GM23338 (cell line): Measurements from ENCODE around the gene YPEL3. TPM values are rescaled to one million over a fixed set of nuclear protein-coding genes. Genes with fewer than 3 reads are reported as not detected.
"Not testable (repeated sequence)": the region's sequence is repeated elsewhere in the genome, so short reads cannot be mapped to it uniquely, and the experiment has no call there.

Experiments
- ATAC-seq: fragments of 200-7000 bp; cut with Tn5 transposase; 3 replicates; pipeline ENCODE4 v1.9.1; 2020
- DNase-seq: peaks from one replicate; pipeline ENCODE4 v3.0.0-alpha.2; 2015; ENCODE audit warnings: low spot score
- H2AFZ ChIP-seq: fragments of 200-600 bp; sonication (generic); 2 replicates; pipeline ENCODE4 v1.8.0; 2016; ENCODE audit warnings: antibody characterized with exemption, mild to moderate bottlenecking, moderate library complexity
- H3F3A ChIP-seq: fragments of 200-600 bp; sonication (generic); replicated peaks from 2 replicates; pipeline ENCODE4 v1.8.0; 2017; ENCODE audit warnings: antibody characterized with exemption, mixed run types, low read depth
- H3K27ac ChIP-seq: fragments of 200-600 bp; sonication (generic); 2 replicates; pipeline ENCODE4 v1.6.1; 2016; ENCODE audit warnings: low read depth
- H3K27me3 ChIP-seq: fragments of 200-600 bp; sonication (generic); 2 replicates; pipeline ENCODE4 v1.8.0; 2016; ENCODE audit warnings: mild to moderate bottlenecking, mixed run types, moderate library complexity; ENCODE audit not compliant: insufficient read depth
- H3K36me3 ChIP-seq: fragments of 200-600 bp; sonication (generic); 2 replicates; pipeline ENCODE4 v1.8.0; 2016; ENCODE audit warnings: mild to moderate bottlenecking; ENCODE audit not compliant: insufficient read depth
- H3K4me1 ChIP-seq: fragments of 200-600 bp; sonication (generic); 2 replicates; pipeline ENCODE4 v1.8.0; 2016; ENCODE audit warnings: mild to moderate bottlenecking, moderate library complexity; ENCODE audit not compliant: insufficient read depth
- H3K4me2 ChIP-seq: fragments of 200-600 bp; sonication (generic); 2 replicates; pipeline ENCODE4 v1.7.1; 2017; ENCODE audit warnings: mixed run types
- H3K4me3 ChIP-seq: fragments of 200-600 bp; sonication (generic); 2 replicates; pipeline ENCODE4 v1.6.1; 2016; ENCODE audit warnings: mixed run types
- H3K79me2 ChIP-seq: fragments of 200-600 bp; sonication (generic); replicated peaks from 2 replicates; pipeline ENCODE4 v1.8.0; 2017; ENCODE audit warnings: mild to moderate bottlenecking; ENCODE audit not compliant: insufficient read depth
- H3K9me2 ChIP-seq: fragments of 200-600 bp; sonication (generic); 2 replicates; pipeline ENCODE4 v1.8.0; 2017; ENCODE audit not compliant: insufficient read depth
- H4K20me1 ChIP-seq: fragments of 200-600 bp; sonication (generic); replicated peaks from 2 replicates; pipeline ENCODE4 v1.8.0; 2017; ENCODE audit warnings: mild to moderate bottlenecking; ENCODE audit not compliant: insufficient read depth
- H3K27ac Mint-ChIP-seq: 2 replicates; pipeline ENCODE4 v1.8.0; 2020; ENCODE audit warnings: inconsistent platforms, mild to moderate bottlenecking, moderate library complexity, mixed read lengths
- H3K27me3 Mint-ChIP-seq: 3 replicates; pipeline ENCODE4 v1.8.0; 2022; ENCODE audit warnings: low read depth, mild to moderate bottlenecking, moderate library complexity, mixed read lengths, inconsistent platforms; ENCODE audit not compliant: insufficient read depth, poor library complexity
- H3K36me3 Mint-ChIP-seq: 3 replicates; pipeline ENCODE4 v1.8.0; 2021; ENCODE audit warnings: low read depth, mild to moderate bottlenecking, inconsistent platforms, moderate library complexity, mixed read lengths
- H3K4me1 Mint-ChIP-seq: 3 replicates; pipeline ENCODE4 v1.8.0; 2020; ENCODE audit warnings: mild to moderate bottlenecking, inconsistent platforms, mixed read lengths
- H3K4me3 Mint-ChIP-seq: 3 replicates; pipeline ENCODE4 v1.8.0; 2021; ENCODE audit warnings: moderate library complexity, mild to moderate bottlenecking, inconsistent platforms, mixed read lengths
- H3K9me3 Mint-ChIP-seq: 3 replicates; pipeline ENCODE4 v1.8.0; 2020; ENCODE audit warnings: moderate library complexity, mild to moderate bottlenecking, inconsistent platforms, mixed read lengths
- CREB1 ChIP-seq: fragments of 250-450 bp; sonication (Bioruptor Pico); IDR thresholded peaks from 2 replicates; pipeline ENCODE4 v1.5.0; 2020; ENCODE audit warnings: low read depth, mild to moderate bottlenecking, moderate library complexity
- STAT1 ChIP-seq: IDR thresholded peaks from one replicate; pipeline ENCODE4 v1.6.1; 2016; ENCODE audit warnings: antibody characterized with exemption; ENCODE audit not compliant: unreplicated experiment
- ZNF462 ChIP-seq: fragments of 250-450 bp; sonication (Bioruptor Pico); IDR thresholded peaks from 2 replicates; pipeline ENCODE4 v1.5.0; 2020; ENCODE audit warnings: mild to moderate bottlenecking, moderate library complexity
- polyA plus RNA-seq: library from polyadenylated mRNA; unstranded; fragments of >200 nt; fragmentation: Nextera tagmentation; extraction: Ambion mirVana; gene quantifications from 2 replicates; pipeline ENCODE4 v1.2.1, GENCODE V29; 2016
- total RNA-seq: library from RNA; depleted of rRNA; stranded (reverse); fragments of >200 nt; shearing (Covaris generic); gene quantifications from 2 replicates; pipeline ENCODE4 v1.2.3, GENCODE V29; 2014
- TF ChIP-seq, protein P1 (sequence below): IDR thresholded peaks from 2 replicates; pipeline ENCODE4 v1.6.1; 2016; ENCODE audit warnings: antibody characterized with exemption

YPEL3 gene
- total and polyA plus RNA-seq, 2 experiments from 2014 or later = 27.8 to 86.1 TPM

- not testable (repeated sequence) for H3F3A ChIP-seq, H4K20me1 ChIP-seq, ATAC-seq, H3K36me3 ChIP-seq, H3K27me3 Mint-ChIP-seq, H3K4me3 ChIP-seq, H3K79me2 ChIP-seq, H3K36me3 Mint-ChIP-seq, H3K4me1 Mint-ChIP-seq, H3K4me3 Mint-ChIP-seq, H3K9me2 ChIP-seq, H2AFZ ChIP-seq, DNase-seq, H3K4me2 ChIP-seq, H3K27me3 ChIP-seq, H3K27ac Mint-ChIP-seq, H3K4me1 ChIP-seq, H3K9me3 Mint-ChIP-seq, H3K27ac ChIP-seq
Measured at GRCh38 chr16:30114833-30115232, 18.8 kb upstream of the YPEL3 start.

GRCh38 chr16:30114411-30114810, 18.4 kb upstream of the YPEL3 start:
- Histone ChIP-seq H3K36me3 (no peaks in the 10 kb centered on the region), H3K4me3 (no peak overlapping the region), H3K4me2 (no peak overlapping the region), H3K79me2 (no peaks in the 10 kb centered on the region), H2AFZ (no peak overlapping the region), H3K9me2 (no peaks in the 10 kb centered on the region), H4K20me1 (no peaks in the 10 kb centered on the region), H3F3A (no peaks in the 10 kb centered on the region; the same call in 1 of the 2 replicates), H3K4me1 (peaks cover 4% of the 10 kb centered on the region), H3K27me3 (no peaks in the 10 kb centered on the region), H3K27ac (no peak overlapping the region)
- peaks cover 5% of the 10 kb centered on the region for H3K27me3 Mint-ChIP-seq
- TF ChIP-seq CREB1 = no peak
- no peak for TF ChIP-seq ZNF462 (CRISPR knock-in tag)
- no peak for TF ChIP-seq STAT1
- TF ChIP-seq, protein P1, sequence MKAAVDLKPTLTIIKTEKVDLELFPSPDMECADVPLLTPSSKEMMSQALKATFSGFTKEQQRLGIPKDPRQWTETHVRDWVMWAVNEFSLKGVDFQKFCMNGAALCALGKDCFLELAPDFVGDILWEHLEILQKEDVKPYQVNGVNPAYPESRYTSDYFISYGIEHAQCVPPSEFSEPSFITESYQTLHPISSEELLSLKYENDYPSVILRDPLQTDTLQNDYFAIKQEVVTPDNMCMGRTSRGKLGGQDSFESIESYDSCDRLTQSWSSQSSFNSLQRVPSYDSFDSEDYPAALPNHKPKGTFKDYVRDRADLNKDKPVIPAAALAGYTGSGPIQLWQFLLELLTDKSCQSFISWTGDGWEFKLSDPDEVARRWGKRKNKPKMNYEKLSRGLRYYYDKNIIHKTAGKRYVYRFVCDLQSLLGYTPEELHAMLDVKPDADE = no peak
- H3K4me1 Mint-ChIP-seq = peaks cover 9% of the 10 kb centered on the region
- H3K9me3 Mint-ChIP-seq = no peaks in the 10 kb centered on the region
- no peak for ATAC-seq
- no peak for DNase-seq
- no peak overlapping the region for H3K4me3 Mint-ChIP-seq
- no peak overlapping the region for H3K27ac Mint-ChIP-seq
- no peaks in the 10 kb centered on the region; the same call in 2 of the 3 replicates for H3K36me3 Mint-ChIP-seq
